Trophoblast cell (in vitro differentiated cells and primary cell): Measurements from ENCODE around the gene MCRIP2.
A peak's percentile ranks its signal among the peaks of the same experiment; 100 is the strongest.

Experiments
- DNase-seq, 2 donors: peaks; one replicate each; pipeline ENCODE4 v3.0.0-alpha.2; 2016
- H2AFZ ChIP-seq: 2 replicates; pipeline ENCODE4 v1.6.1; 2013; ENCODE audit warnings: low read length, moderate library complexity, mild to moderate bottlenecking; ENCODE audit not compliant: insufficient read depth, poor library complexity
- H2AK5ac ChIP-seq: 2 replicates; pipeline ENCODE4 v1.6.1; 2013; ENCODE audit warnings: mild to moderate bottlenecking, low read length
- H2BK120ac ChIP-seq: 2 replicates; pipeline ENCODE4 v1.6.1; 2013; ENCODE audit warnings: low read length, mild to moderate bottlenecking, moderate library complexity; ENCODE audit not compliant: insufficient read depth, poor library complexity
- H2BK12ac ChIP-seq: 2 replicates; pipeline ENCODE4 v1.6.1; 2013; ENCODE audit warnings: mild to moderate bottlenecking, low read length, moderate library complexity
- H2BK5ac ChIP-seq: 2 replicates; pipeline ENCODE4 v1.6.1; 2013; ENCODE audit warnings: low read length, low read depth, moderate library complexity, mild to moderate bottlenecking; ENCODE audit not compliant: poor library complexity
- H3K14ac ChIP-seq: 2 replicates; pipeline ENCODE4 v1.6.1; 2013; ENCODE audit warnings: mild to moderate bottlenecking, low read length
- H3K18ac ChIP-seq: 2 replicates; pipeline ENCODE4 v1.6.1; 2013; ENCODE audit warnings: mild to moderate bottlenecking, low read length
- H3K23ac ChIP-seq: 2 replicates; pipeline ENCODE4 v1.6.1; 2013; ENCODE audit warnings: low read length
- H3K27ac ChIP-seq: 2 replicates; pipeline ENCODE4 v1.5.1; 2013; ENCODE audit warnings: low read depth, mild to moderate bottlenecking, inconsistent platforms, low read length, moderate library complexity
- H3K27me3 ChIP-seq: 2 replicates; pipeline ENCODE4 v1.6.1; 2013; ENCODE audit warnings: inconsistent platforms, mild to moderate bottlenecking, low read length, moderate library complexity; ENCODE audit not compliant: insufficient read depth
- H3K36me3 ChIP-seq, 2 experiments: 1 replicate in 1 of 2; 2 replicates in 1 of 2; pipeline ENCODE4 v1.6.1; 2013; ENCODE audit warnings: low read length in 2 of 2, mild to moderate bottlenecking in 2 of 2, moderate library complexity in 1 of 2; ENCODE audit not compliant: insufficient read depth in 2 of 2, control insufficient read depth in 1 of 2
- H3K4ac ChIP-seq: 2 replicates; pipeline ENCODE4 v1.6.1; 2013; ENCODE audit warnings: low read depth, mild to moderate bottlenecking, low read length, moderate library complexity
- H3K4me1 ChIP-seq, 2 experiments: 1 replicate in 1 of 2; 2 replicates in 1 of 2; pipeline ENCODE4 v1.6.1; 2013; ENCODE audit warnings: low read length in 2 of 2, mild to moderate bottlenecking in 2 of 2, moderate library complexity in 1 of 2; ENCODE audit not compliant: insufficient read depth in 2 of 2, control insufficient read depth in 1 of 2
- H3K4me2 ChIP-seq: 2 replicates; pipeline ENCODE4 v1.6.1; 2013; ENCODE audit warnings: inconsistent platforms, mild to moderate bottlenecking, low read length, moderate library complexity
- H3K4me3 ChIP-seq: 2 replicates; pipeline ENCODE4 v1.5.1; 2013; ENCODE audit warnings: mild to moderate bottlenecking, low read depth, low read length, inconsistent platforms
- H3K79me1 ChIP-seq: one replicate; pipeline ENCODE4 v1.6.1; 2013; ENCODE audit warnings: low read length
- H3K79me2 ChIP-seq: 2 replicates; pipeline ENCODE4 v1.6.1; 2013; ENCODE audit warnings: low read length, mild to moderate bottlenecking; ENCODE audit not compliant: control insufficient read depth, insufficient read depth, poor library complexity
- H3K9ac ChIP-seq: 2 replicates; pipeline ENCODE4 v1.6.1; 2013; ENCODE audit warnings: mild to moderate bottlenecking, low read length
- H3K9me3 ChIP-seq: 2 replicates; pipeline ENCODE4 v1.6.1; 2013; ENCODE audit warnings: low read depth, mild to moderate bottlenecking, control low read depth, inconsistent platforms, low read length; ENCODE audit not compliant: insufficient read depth
- H4K12ac ChIP-seq: 2 replicates; pipeline ENCODE4 v1.6.1; 2013; ENCODE audit warnings: low read depth, mild to moderate bottlenecking, low read length, moderate library complexity
- H4K8ac ChIP-seq: 2 replicates; pipeline ENCODE4 v1.6.1; 2013; ENCODE audit warnings: low read depth, mild to moderate bottlenecking, low read length, moderate library complexity
- H4K91ac ChIP-seq: one replicate; pipeline ENCODE4 v1.6.1; 2013; ENCODE audit warnings: low read depth, mild to moderate bottlenecking, low read length, moderate library complexity
- WGBS: extraction: QIAGEN DNeasy Blood & Tissue Kit; methylation state at CpG from one replicate; pipeline ENCODE4 v1.1.7; 2013; ENCODE audit warnings: missing lambda C conversion rate; ENCODE audit not compliant: insufficient read length, insufficient coverage; ENCODE audit errors: extremely low coverage; 5-methylcytosine and 5-hydroxymethylcytosine counted together

MCRIP2 gene

DNA sequence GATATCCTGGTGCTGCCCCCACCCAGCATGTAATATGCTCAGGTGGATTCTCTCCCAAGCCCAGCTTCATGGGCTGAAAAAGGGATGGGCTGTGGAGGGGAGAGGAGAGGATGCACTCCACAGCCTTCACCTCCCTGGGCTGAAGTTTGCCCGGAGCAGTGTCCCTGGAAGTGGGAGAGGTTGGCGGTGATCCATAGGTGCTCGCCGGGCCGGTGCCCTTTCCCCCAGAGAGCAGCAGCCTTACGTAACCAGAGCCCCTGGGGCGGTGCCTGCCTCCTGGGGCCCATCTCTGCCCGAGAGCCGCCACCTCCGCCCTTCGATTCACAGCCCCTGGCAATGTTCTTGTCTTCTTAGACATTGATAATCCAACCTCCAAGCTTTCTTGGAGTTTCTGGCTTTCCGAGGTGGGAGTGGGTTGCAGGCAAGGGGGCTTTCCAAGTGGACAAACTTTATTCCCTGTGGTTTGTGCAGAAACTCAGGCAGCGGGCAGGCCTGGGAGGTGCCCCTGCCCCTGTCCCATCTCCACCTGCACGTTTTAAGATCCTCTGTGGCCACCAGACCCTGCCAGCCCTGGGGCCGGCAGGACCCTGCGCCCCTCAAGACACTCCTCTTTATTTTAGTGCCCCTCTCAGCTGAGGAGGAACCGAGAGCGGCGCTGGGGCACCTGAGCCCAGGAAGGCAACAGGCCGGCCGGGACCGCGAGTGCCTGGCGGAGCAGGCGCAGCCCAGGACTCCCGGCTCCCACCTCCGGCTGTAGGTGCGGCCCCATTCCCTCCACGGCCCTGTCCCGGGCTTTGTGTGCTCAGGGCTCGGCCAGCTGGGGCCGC is 4.4 kb downstream of the MCRIP2 start:
- Histone ChIP-seq H4K12ac (no peak overlapping the region), H3K9me3 (peaks cover 1% of the 10 kb centered on the region), H4K8ac (no peak overlapping the region), H2BK5ac (no peak overlapping the region), H2AK5ac (no peak overlapping the region), H3K18ac (no peak overlapping the region), H3K36me3 (peaks cover 0 to 4% of the 10 kb centered on the region in 2 experiments), H3K4me1 (peaks cover 20 to 33% of the 10 kb centered on the region in 2 experiments), H3K4me3 (no peak overlapping the region), H3K4ac (no peak overlapping the region), H3K79me2 (peaks cover 12% of the 10 kb centered on the region), H4K91ac (no peak overlapping the region), H2BK12ac (no peak overlapping the region), H3K27ac (no peak overlapping the region), H3K14ac (no peak overlapping the region), H3K23ac (no peak overlapping the region), H3K9ac (no peak overlapping the region), H2BK120ac (no peak overlapping the region), H3K79me1 (peaks cover 21% of the 10 kb centered on the region), H3K4me2 (no peak overlapping the region), H2AFZ (no peak overlapping the region), H3K27me3 (no peaks in the 10 kb centered on the region)
- WGBS: no CpG with 5 or more reads among the region's 32 CpGs
- DNase-seq: peak; percentile 86 to 91

GRCh38 chr16:646679-647172 is 5.1 kb downstream of the MCRIP2 start:
- DNase-seq: no peak
- peaks cover 9% of the 10 kb centered on the region for H3K79me2 ChIP-seq
- no peak overlapping the region for H4K8ac ChIP-seq
- H3K4me2 ChIP-seq: no peak overlapping the region
- no peak overlapping the region for H2BK12ac ChIP-seq
- no peak overlapping the region for H2AK5ac ChIP-seq
- H3K18ac ChIP-seq: no peak overlapping the region
- no peak overlapping the region for H3K14ac ChIP-seq
- H2AFZ ChIP-seq: no peak overlapping the region
- no peak overlapping the region for H2BK120ac ChIP-seq
- no peak overlapping the region for H3K23ac ChIP-seq
- no peak overlapping the region for H2BK5ac ChIP-seq
- H3K79me1 ChIP-seq: peaks cover 17% of the 10 kb centered on the region
- no CpG with 5 or more reads among the region's 22 CpGs for WGBS
- H4K12ac ChIP-seq: no peak overlapping the region
- H3K36me3 ChIP-seq: peaks cover 2 to 6% of the 10 kb centered on the region in 2 experiments
- peaks cover 16 to 29% of the 10 kb centered on the region in 2 experiments for H3K4me1 ChIP-seq
- peaks cover 1% of the 10 kb centered on the region for H3K9me3 ChIP-seq
- H4K91ac ChIP-seq: no peak overlapping the region
- no peak overlapping the region for H3K4me3 ChIP-seq
- H3K4ac ChIP-seq: no peak overlapping the region
- no peak overlapping the region for H3K27ac ChIP-seq
- no peaks in the 10 kb centered on the region for H3K27me3 ChIP-seq
- H3K9ac ChIP-seq: no peak overlapping the region

DNA sequence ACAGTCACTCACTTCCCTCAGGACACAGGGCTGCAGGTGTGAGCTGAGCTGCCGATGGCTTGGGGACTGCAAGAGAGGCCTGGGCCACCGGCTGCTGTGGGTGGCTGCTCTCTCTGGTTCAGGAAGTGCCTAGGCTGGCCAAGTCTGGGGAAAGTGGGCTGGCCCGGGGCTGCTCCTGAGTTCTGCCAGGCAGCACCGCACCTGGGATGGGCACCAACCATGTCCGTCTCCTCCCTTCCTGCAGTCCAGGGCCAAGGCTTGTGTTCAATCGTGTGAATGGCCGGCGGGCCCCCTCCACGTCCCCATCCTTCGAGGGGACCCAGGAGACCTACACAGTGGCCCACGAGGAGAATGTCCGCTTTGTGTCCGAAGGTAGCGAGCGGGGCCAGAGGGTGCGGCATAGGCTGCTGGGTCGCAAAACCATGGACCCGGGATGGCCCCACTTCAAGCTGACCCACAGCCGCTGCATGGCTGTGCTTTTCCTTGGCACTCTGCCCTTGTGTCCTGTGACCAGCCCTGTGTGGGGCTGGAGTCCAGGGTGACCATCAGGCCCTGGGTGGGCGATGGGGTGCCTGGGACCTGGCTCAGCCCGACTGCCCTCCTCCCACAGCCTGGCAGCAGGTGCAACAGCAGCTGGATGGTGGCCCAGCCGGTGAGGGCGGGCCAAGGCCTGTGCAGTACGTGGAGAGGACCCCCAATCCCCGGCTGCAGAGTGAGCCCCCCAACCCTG is 5.7 kb downstream of the MCRIP2 start:
- no CpG with 5 or more reads among the region's 25 CpGs for WGBS
- Histone ChIP-seq H3K36me3 (peaks cover 3 to 9% of the 10 kb centered on the region in 2 experiments), H3K23ac (no peak overlapping the region), H3K79me1 (peaks cover 13% of the 10 kb centered on the region), H3K4ac (no peak overlapping the region), H4K12ac (no peak overlapping the region), H2BK120ac (no peak overlapping the region), H3K9me3 (peaks cover 1% of the 10 kb centered on the region), H3K79me2 (peaks cover 7% of the 10 kb centered on the region), H2BK12ac (no peak overlapping the region), H3K4me3 (no peak overlapping the region), H3K4me1 (peaks cover 15 to 27% of the 10 kb centered on the region in 2 experiments), H3K27me3 (no peaks in the 10 kb centered on the region), H2AFZ (no peak overlapping the region), H3K18ac (no peak overlapping the region), H3K9ac (no peak overlapping the region), H3K4me2 (no peak overlapping the region), H3K27ac (no peak overlapping the region), H2BK5ac (no peak overlapping the region), H4K8ac (no peak overlapping the region), H2AK5ac (no peak overlapping the region), H4K91ac (no peak overlapping the region), H3K14ac (no peak overlapping the region)
- DNase-seq: no peak

- H2AK5ac ChIP-seq: peak overlapping the region; percentile 27
- peak overlapping the region; percentile 31 for H3K4ac ChIP-seq
- no CpG with 5 or more reads among the region's 24 CpGs for WGBS
- H3K23ac ChIP-seq: no peak overlapping the region
- H2BK5ac ChIP-seq: peak overlapping the region; percentile 37
- peak overlapping the region; percentile 95 for H3K4me2 ChIP-seq
- peak overlapping the region; percentile 65 for H3K14ac ChIP-seq
- DNase-seq: no peak
- H3K79me1 ChIP-seq: peaks cover 11% of the 10 kb centered on the region
- peak overlapping the region; percentile 81 for H4K91ac ChIP-seq
- peak overlapping the region; percentile 62 for H4K8ac ChIP-seq
- H3K27ac ChIP-seq: peak overlapping the region; percentile 4
- peak overlapping the region; percentile 67 for H3K4me3 ChIP-seq
- H3K79me2 ChIP-seq: peaks cover 6% of the 10 kb centered on the region
- peak overlapping the region; percentile 68 for H4K12ac ChIP-seq
- peaks cover 1% of the 10 kb centered on the region for H3K9me3 ChIP-seq
- peaks cover 8 to 19% of the 10 kb centered on the region in 2 experiments for H3K4me1 ChIP-seq
- no peaks in the 10 kb centered on the region for H3K27me3 ChIP-seq
- peak overlapping the region; percentile 7 for H2AFZ ChIP-seq
- H2BK12ac ChIP-seq: no peak overlapping the region
- peak overlapping the region; percentile 8 for H2BK120ac ChIP-seq
- peak overlapping the region; percentile 72 for H3K9ac ChIP-seq
- peaks cover 6 to 13% of the 10 kb centered on the region in 2 experiments for H3K36me3 ChIP-seq
- H3K18ac ChIP-seq: peak overlapping the region; percentile 57
Observed at GRCh38 chr16:648071-648780, 6.6 kb downstream of the MCRIP2 start.
